Activated naive CD4-positive, alpha-beta T cell treated with anti-CD3 and anti-CD28 coated beads, Interleukin-2, amount 50 U/mL, for 72 hours (primary cell): ENCODE measurements around the gene C2orf78. TPM values are rescaled to one million over a fixed set of nuclear protein-coding genes. Genes with fewer than 3 reads are reported as not detected.
"Not testable (repeated sequence)": the region's sequence is repeated elsewhere in the genome, so short reads cannot be mapped to it uniquely, and the experiment has no call there.

Experiments used
- ATAC-seq, 2 donors: fragments of 150-1000 bp; cut with Tn5 transposase; 2 replicates each; pipeline ENCODE4 v1.10.0; 2021; ENCODE audit warnings: mild to moderate bottlenecking in 2 of 2, moderate library complexity in 2 of 2
- DNase-seq, 2 donors: peaks; one replicate each; pipeline ENCODE4 v3.0.0; 2021 to 2022; ENCODE audit warnings: low spot score in 2 of 2
- H3K27ac Mint-ChIP-seq, 2 donors: one replicate each; pipeline ENCODE4 v1.8.0; 2022; ENCODE audit warnings: mild to moderate bottlenecking in 2 of 2, mixed read lengths in 2 of 2
- H3K36me3 Mint-ChIP-seq, 2 donors: one replicate each; pipeline ENCODE4 v1.8.0; 2022; ENCODE audit warnings: mixed read lengths in 2 of 2
- H3K9me3 Mint-ChIP-seq, 2 donors: one replicate each; pipeline ENCODE4 v1.8.0; 2022; ENCODE audit warnings: mixed read lengths in 2 of 2
- total RNA-seq, 2 donors: library from RNA; stranded (reverse); gene quantifications; one replicate each; pipeline ENCODE4 v1.2.3, GENCODE V29; 2022

Gene C2orf78
- total RNA-seq, 2 donors from 2014 or later = not detected

DNA sequence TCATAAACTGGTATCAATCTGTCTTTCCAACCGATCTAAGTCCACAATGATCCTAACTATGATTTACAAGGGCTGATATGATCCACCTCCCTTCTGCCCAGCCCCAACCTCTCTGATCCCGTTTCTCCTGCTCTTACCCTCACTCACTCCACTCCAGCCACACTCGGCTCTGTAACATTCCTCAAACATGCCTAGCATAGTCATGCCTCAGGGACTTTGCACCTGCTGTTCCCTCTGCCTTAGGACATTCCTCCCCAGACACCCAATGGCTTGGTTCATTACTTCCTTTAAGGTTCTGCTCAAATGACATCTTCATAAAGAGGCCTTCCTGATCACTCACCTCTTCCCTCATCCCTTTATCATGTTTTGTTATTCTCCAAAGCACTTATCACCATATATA lies 13.3 kb upstream of the C2orf78 start:
- ATAC-seq (no peak), DNase-seq (no peak)
- Mint-ChIP-seq H3K36me3 (peaks cover 6 to 25% of the 10 kb centered on the region in 2 donors), H3K27ac (no peak overlapping the region), H3K9me3 (no peaks in the 10 kb centered on the region)

DNA sequence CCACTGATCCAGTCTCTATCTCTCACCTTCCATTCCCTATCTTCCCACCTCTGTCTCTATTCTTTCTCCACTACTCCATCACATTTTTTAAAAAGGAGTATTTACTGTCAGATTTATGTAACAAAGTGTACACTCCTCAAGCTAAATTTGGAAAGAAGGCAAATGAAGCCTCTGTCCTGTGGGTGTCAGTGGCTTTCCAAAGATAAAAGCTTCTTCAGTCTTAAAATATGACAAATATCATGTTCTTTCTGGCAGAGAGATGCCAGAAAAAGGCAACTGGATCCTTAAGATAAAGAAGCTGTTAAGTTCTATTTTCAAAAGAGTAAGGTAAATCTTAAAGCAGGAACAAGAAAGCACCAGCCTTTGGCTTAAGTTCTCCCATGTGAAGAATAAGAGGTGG lies 11.2 kb upstream of the C2orf78 start:
- Mint-ChIP-seq H3K27ac (no peak overlapping the region), H3K36me3 (peaks cover 8 to 31% of the 10 kb centered on the region in 2 donors), H3K9me3 (no peaks in the 10 kb centered on the region)
- ATAC-seq = no peak
- DNase-seq = no peak

DNA sequence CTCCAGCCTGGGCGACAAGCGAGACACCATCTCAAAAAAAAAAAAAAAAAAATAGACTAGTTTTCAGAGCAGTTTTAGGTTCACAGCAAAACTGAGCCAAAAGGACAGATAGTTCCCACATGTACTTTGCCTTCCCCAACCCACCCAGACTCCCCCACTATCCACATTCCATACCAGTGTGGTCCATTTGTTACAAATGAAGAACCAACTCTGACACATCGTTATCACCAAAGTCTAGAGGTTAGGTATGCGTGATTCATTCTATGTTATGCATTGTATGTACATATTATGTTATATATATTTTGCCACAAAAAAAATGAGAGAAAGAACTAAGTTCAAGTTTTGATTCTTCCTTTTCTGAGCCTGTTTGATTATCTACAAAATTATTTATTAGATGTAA lies 7.6 kb upstream of the C2orf78 start:
- DNase-seq = no peak

DNA sequence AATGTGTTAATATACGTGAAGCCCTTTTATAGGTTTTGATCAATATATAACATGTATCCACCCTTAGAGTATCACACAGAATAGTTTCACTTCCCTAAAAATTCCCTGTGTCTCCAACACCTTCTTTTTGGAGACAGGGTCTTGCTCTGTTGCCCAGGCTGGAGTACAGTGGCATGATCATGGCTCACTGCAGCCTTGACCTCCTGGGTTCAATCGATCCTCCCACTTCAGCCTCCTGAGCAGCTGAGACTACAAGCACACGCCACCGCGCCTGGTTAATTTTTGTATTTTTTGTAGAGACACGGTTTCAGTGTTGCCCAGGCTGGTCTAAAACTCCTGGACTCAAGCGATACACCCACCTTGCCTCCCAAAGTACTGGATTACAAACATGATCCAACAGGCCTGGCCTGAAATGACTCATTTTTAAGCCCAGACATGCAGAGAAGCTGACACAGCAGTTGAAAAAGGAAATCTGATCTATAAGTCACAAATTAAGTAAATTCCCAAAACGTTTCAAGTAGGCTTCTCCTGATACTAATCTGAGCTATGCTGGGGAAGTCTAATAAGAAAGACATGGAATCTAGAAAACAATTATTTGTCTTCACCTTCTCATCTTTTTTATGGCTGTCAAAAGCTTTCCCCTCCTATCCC lies 7.0 kb upstream of the C2orf78 start:
- Mint-ChIP-seq H3K9me3 (no peaks in the 10 kb centered on the region), H3K36me3 (peaks cover 26% of the 10 kb centered on the region in 2 donors), H3K27ac (peak overlapping the region in 1 of 2 donors; percentile 61)
- DNase-seq = no peak
- no peak for ATAC-seq

More for the DNA sequence above, 7.6 kb upstream of the C2orf78 start:
- no peak overlapping the region for H3K27ac Mint-ChIP-seq
- H3K9me3 Mint-ChIP-seq = no peaks in the 10 kb centered on the region
- H3K36me3 Mint-ChIP-seq = peaks cover 26 to 28% of the 10 kb centered on the region in 2 donors
- no peak for ATAC-seq

DNA sequence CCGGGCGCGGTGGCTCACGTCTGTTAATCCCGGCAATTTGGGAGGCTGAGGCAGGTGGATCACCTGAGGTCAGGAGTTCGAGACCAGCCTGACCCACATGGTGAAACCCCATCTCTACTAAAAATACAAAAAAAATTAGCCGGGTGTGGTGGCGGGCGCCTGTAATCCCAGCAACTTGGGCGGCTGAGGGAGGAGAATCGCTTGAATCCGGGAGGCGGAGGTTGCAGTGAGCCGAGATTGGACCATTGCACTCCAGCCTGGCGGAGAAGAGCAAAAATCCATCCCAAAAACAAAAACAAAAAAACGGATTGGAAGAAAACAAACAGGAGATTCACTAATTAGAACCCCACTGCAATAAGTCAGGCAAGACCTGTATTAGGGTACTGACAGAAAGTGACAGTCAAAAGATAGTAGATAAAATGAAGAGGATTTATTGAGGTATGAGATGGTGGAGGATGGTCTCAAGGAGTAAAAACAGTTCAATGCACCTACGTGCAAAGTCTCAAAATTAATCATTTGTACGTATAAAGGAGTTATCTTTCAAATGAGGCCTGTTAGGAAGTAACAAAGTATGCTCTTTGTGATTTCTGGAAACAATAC lies 5.0 kb upstream of the C2orf78 start:
- peaks cover 21 to 26% of the 10 kb centered on the region in 2 donors for H3K36me3 Mint-ChIP-seq
- not testable (repeated sequence) for H3K9me3 Mint-ChIP-seq, ATAC-seq, DNase-seq
- H3K27ac Mint-ChIP-seq = peak overlapping the region; percentile 95 to 96

DNA sequence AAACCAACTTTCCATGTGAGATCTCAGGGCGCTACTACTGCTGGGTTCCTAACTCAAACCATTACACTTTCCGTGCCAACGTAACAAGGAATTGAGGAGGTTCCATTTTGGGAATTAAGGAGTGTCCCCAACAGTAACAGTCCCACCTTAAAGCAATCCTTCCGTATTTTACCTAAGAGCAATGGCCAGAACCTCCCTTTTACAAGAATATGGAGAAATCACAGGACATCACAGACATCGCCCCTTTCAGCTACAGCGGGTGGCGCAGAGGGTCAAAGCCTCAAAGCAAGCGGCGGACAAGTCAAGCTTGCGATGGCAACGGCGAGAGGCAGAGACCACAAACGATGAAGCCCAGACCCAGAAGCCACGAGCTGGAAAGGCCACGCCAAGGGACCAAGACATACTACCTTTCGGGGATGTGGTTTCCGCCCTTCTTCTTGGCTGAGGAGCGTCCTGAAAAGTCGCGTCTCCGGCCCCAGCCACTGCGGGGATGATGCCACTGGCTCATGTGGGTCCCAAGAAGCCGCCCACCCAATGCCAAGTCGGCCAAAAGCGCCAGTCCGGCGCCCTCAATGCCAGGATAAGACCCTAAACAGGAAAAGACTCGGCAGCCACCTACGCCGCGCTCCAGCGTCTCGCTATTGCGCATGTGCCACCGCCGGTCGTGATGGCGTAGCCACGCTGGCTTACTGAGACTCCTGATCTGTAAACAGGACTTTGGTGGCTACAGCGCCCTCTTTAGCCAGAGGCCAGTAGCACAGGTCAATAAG lies 4.3 kb upstream of the C2orf78 start, which contains the start of gene DUSP11:
Gene DUSP11 (minus strand): TSS at position 637 of the 770 bp plus-strand sequence. CDS start 129 bp downstream, at position 508.
- ATAC-seq (peak; percentile 98), DNase-seq (peak; percentile 96 to 97)
- Mint-ChIP-seq H3K36me3 (peaks cover 21 to 26% of the 10 kb centered on the region in 2 donors), H3K9me3 (no peaks in the 10 kb centered on the region), H3K27ac (peak within 1 kb of the TSS; percentile 95 to 96)

DNA sequence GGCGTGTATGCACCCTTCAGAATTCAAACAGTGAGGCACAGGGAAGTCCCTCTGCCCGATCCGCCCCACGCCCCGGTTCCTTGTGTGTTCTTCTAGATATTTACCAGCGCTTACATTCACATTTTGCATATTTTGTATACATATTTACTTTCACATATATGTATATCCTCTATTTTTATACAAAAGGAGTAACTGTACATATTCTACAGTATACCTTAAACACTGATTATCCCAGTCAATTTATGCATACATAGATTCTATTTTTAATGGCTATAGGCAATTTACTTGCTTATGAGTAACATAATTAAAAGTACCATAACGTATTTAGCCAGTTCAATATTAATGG lies 3.8 kb upstream of the C2orf78 start:
- Mint-ChIP-seq H3K9me3 (no peaks in the 10 kb centered on the region), H3K27ac (peak overlapping the region; percentile 95 to 96)

DNA sequence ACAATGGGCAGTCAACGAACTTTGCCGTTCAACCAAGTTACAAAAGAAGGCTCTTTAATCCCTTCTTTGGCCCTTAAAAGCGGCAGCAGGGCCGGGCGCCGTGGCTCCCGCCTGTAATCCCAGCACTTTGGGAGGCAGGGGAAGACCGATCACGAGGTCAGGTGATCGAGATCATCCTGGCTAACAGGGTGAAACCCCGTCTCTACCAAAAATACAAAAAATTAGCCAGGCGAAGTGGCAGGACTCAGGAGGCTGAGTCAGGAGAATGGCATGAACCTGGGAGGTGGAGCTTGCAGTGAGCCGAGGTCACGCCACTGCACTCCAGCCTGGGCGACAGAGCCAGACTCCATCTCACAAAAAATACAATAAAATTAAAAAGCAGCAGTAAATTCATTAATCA lies 581 bp upstream of the C2orf78 start:
- H3K9me3 Mint-ChIP-seq, ATAC-seq, H3K27ac Mint-ChIP-seq, DNase-seq: not testable (repeated sequence)
- H3K36me3 Mint-ChIP-seq = peaks cover 9 to 15% of the 10 kb centered on the region in 2 donors

More for the DNA sequence above, 3.8 kb upstream of the C2orf78 start:
- H3K36me3 Mint-ChIP-seq = peaks cover 21 to 26% of the 10 kb centered on the region in 2 donors
- ATAC-seq (peak in 1 of 2 donors; percentile 39), DNase-seq (no peak)

DNA sequence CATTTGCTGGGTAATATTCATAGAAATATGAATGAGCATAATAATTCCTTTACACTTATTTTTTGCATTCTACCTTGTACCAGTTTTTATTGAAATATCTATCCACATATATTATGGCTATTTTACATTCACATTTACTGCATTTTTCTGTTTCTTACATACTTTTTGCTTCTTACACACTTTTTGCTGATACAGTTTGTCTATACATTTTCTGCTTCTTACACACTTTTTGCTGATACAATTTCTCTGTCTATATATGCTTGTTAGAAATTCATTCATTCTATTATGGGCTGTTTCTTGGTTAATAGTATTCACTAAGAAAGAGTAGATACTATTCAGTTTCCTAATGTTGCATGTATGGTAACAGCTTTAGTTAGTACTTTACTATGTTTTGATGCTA lies 27.9 kb downstream of the C2orf78 start:
- no peaks in the 10 kb centered on the region for H3K36me3 Mint-ChIP-seq
- DNase-seq (no peak), ATAC-seq (no peak)
- no peaks in the 10 kb centered on the region for H3K9me3 Mint-ChIP-seq
- H3K27ac Mint-ChIP-seq = no peak overlapping the region

DNA sequence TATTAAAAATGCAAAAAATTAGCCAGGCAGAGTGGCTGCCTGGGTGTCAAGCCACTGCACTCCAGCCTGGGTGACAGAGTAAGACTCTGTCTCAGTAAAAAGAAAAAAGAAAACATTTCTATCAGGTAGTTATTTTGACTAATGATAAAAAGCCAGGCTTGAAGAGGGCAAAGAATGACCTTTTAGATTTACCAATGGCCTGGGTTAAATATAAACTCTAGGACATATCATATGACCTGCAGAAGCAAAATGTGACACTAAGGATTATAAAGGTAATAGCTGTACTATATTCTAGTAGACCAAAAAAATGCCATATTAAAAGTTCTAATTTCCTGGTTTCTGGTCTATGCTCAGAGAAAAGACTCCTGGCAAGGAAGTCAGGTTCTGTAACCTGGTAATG lies 28.7 kb downstream of the C2orf78 start:
- Mint-ChIP-seq H3K27ac (no peak overlapping the region), H3K9me3 (no peaks in the 10 kb centered on the region), H3K36me3 (no peaks in the 10 kb centered on the region)
- no peak for ATAC-seq
- DNase-seq = no peak

GRCh38 chr2:73818296-73818695 lies 34.3 kb downstream of the C2orf78 start:
- DNase-seq = no peak
- Mint-ChIP-seq H3K36me3 (no peaks in the 10 kb centered on the region), H3K9me3 (no peaks in the 10 kb centered on the region), H3K27ac (no peak overlapping the region)
- no peak for ATAC-seq

DNA sequence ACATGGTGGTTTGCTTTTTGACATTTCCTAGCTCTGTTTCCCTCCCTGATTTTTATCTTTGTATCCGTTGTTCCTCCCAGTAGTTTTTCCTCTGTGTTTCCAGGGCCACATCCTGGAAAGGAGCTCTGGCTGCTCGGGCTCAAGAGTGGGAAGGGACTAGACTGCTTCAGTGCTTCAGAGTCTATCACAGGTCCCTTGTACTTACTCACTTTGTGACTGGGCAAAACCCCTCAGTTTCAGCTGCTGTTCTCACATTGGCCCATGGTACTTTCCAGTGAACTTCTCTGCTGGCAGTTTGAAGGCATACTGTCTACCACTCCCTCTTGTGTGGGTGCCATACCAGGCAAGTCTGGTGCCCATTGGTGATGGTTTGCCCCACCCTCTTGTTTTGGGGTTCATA lies 37.2 kb downstream of the C2orf78 start:
- peak overlapping the region; percentile 65 to 73 for H3K27ac Mint-ChIP-seq
- ATAC-seq (peak; percentile 86 to 91), DNase-seq (peak in 1 of 2 donors; percentile 37)
- no peaks in the 10 kb centered on the region for H3K36me3 Mint-ChIP-seq
- no peaks in the 10 kb centered on the region for H3K9me3 Mint-ChIP-seq

- peak; percentile 28 to 31 for ATAC-seq
- DNase-seq = no peak
- no peaks in the 10 kb centered on the region for H3K36me3 Mint-ChIP-seq
- H3K27ac Mint-ChIP-seq = peak overlapping the region; percentile 65 to 73
- no peaks in the 10 kb centered on the region for H3K9me3 Mint-ChIP-seq
These were observed 37.7 kb downstream of the C2orf78 start for GRCh38 chr2:73821669-73822068.

- H3K9me3 Mint-ChIP-seq = no peaks in the 10 kb centered on the region
- no peak for DNase-seq
- H3K36me3 Mint-ChIP-seq = no peaks in the 10 kb centered on the region
- peak; percentile 60 to 69 for ATAC-seq
- H3K27ac Mint-ChIP-seq = peak overlapping the region in 1 of 2 donors; percentile 73
These were observed 38.3 kb downstream of the C2orf78 start for GRCh38 chr2:73822276-73822675.

- DNase-seq (no peak), ATAC-seq (no peak)
- Mint-ChIP-seq H3K9me3 (no peaks in the 10 kb centered on the region), H3K27ac (no peak overlapping the region), H3K36me3 (no peaks in the 10 kb centered on the region)
These were observed 39.0 kb downstream of the C2orf78 start for GRCh38 chr2:73822991-73823390.

- ATAC-seq (no peak), DNase-seq (no peak)
- Mint-ChIP-seq H3K9me3 (no peaks in the 10 kb centered on the region), H3K36me3 (peaks cover 0 to under 1% of the 10 kb centered on the region in 2 donors), H3K27ac (no peak overlapping the region)
These were observed 39.4 kb downstream of the C2orf78 start for GRCh38 chr2:73823416-73823815.

DNA sequence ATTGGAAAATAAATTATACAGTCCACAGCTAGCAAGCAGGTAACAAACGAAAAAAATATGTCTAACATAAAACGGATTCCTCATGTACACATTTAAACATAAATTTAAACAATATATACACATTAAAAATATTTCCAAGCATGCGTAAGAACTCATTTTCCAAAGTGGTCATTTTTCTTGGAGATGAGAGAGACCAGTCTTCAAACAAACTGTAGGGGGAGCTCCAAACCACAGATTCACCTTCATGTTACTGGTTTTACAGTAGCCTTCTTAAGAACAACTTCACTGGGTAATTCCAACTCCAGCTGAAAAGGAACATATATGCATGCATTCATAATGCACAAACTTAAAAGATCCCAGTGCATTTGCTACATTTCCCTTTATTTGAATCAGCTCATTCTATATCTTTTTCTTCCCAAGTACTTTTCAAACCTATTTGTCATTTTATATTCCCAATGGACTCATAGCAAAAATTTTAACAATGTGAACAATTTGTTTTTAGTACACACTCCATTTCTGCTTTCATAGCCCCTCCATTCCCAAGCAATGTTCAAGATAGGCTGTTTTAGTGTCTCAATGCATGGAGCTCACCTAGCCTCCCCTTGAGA lies 40.0 kb downstream of the C2orf78 start:
- ATAC-seq (no peak), DNase-seq (no peak)
- Mint-ChIP-seq H3K9me3 (no peaks in the 10 kb centered on the region), H3K27ac (no peak overlapping the region), H3K36me3 (peaks cover 6 to 7% of the 10 kb centered on the region in 2 donors)
